Measurements from ENCODE around the gene BCLAF3.

BCLAF3 gene

DNA sequence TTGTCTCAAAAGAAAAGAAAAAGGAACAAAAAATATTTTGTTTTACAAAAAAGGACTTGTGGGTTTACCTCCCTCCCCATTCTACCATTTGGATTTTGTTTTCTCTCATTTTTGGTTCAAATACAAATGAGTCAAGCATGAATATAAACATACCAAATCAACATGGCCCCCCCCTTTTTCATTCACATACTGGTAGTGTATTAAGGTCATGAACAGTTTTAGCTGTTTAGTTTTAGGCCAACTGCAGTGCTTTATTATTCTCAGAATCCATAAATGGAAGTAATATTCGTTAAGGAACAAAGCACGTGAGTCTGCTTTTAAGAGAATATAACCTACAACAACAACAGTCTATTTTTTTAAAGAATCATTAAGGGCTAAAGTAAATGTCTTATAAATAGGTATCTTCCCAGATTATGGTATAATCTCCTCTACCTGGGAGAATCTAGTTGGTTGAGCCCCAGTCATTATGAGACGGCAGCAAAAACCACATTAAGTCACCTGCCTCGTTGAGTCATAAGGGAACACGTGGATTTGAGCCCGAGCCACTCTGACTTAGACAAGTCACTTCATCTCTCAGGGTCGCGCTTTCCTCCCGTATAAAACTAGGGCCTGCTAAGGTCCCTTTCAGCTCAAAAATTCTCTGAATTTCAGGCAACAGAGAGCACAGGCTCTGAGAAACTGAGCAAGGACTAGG, 26.7 kb downstream of the BCLAF3 start:
- DNase-seq = no peak

DNA sequence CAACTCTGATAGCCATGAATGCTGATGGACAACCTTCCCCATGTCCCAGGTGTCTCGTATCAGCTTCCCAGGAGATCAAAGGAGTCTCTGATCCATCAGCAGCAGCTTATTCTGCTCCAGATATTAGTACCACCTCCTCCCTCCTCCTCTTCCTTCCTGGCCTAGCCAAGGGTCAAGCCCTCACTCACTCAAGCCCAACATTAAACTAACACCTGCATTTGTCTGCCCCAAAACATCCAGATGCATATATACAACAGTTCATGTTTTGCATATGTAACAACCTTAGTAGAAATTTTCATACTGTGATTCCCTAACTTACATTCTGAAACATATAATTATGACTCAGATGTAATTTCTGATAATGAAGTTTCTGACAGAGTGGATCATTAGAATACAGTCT, 29.9 kb downstream of the BCLAF3 start:
- DNase-seq = no peak

DNA sequence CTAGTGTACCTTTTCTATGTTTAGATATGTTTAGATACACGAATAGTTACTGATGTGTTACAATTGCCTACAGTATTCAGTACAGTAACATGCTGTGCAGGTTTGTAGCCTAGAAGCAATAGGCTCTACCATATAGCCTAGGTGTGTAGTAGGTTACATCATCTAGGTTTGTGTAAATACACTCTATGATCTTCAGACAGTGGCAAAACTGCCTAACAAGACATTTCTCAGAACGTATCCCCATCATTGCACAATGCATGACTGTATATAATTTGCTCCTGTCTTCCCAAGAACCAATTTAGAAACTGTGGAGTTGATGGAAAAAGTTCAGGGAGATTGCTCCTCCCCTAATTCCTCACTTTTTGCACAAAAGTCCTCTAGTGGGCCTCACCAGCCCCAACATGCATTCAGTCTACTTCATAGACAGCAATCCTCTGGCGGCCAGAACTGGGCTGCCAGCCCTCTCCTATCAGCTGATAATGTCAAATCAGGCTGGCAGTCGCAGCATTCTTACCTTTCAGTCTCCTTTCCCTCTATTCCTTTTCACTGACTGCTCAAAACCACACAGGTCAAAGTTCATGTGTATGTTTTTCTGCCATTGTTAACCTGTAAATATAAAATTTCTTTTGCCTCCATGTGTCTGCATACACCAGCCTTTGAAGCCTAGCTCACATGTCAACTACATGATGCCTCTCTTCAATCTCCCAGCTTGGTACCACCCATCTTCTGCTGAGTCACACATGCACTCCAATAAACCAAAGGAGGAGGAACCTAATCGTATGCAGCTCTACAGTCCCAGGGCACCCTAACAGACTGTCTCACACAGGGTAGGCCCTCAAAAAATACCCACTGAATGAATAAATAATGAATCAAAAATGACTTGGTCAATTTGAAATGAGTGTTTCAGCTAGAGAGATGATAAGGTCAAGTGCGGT, 32.0 kb downstream of the BCLAF3 start:
- no peak for DNase-seq

DNA sequence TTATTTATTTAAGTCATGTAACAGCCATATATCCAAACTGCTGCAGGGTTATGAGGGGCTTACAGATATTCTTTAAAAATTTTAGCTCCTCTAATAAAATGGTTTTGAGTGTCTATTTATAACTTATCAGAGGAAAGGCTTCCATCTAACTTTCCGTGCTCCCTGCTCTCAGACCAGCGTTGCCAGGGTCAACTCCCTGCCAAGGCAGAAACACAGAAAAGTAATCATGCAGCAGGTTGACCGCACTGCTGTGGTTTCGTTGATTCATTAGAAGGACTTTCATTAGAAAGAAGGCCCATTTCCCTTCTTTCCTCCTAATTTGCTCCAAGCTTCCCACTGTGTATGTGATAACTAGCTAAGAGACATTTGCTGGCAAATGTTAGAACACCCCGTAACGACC, 33.9 kb downstream of the BCLAF3 start:
- no peak for DNase-seq

DNA sequence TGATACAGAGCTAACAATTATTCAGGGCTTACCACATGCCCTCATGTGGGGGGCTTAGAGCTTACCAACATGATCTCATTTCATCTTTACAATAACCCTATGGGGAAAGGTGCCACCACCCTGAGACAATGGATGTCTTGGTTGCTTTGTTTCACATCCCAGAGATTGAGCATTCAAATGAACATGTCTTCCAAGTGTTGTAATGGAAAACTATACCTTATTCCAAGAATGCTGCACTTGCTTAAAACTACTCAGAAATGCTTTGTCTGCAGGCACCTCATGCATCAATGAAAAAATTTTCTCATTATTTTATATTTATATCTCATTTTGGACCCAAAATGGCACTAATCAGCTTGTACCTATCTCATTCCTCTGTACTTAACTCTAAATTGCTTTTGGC, 34.6 kb downstream of the BCLAF3 start:
- no peak for DNase-seq

DNA sequence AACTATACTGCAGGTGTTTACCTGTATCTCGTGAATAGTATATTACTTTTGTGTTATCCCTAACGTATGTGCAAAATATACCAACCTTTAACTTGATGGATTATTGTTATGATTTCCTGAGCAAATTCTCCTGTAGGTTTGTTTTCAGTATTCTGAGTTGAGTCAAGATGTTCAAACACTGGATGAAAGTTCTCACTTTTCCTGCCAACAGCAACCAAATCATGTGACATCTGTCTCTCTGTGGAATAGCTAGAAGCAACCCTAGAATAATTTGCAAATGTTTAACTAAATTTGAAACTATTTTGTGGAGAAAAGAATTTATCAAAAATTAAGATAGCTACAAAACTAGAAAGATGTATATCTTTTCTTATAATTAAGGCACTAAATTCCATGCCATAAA, 35.6 kb downstream of the BCLAF3 start:
- DNase-seq = no peak

DNA sequence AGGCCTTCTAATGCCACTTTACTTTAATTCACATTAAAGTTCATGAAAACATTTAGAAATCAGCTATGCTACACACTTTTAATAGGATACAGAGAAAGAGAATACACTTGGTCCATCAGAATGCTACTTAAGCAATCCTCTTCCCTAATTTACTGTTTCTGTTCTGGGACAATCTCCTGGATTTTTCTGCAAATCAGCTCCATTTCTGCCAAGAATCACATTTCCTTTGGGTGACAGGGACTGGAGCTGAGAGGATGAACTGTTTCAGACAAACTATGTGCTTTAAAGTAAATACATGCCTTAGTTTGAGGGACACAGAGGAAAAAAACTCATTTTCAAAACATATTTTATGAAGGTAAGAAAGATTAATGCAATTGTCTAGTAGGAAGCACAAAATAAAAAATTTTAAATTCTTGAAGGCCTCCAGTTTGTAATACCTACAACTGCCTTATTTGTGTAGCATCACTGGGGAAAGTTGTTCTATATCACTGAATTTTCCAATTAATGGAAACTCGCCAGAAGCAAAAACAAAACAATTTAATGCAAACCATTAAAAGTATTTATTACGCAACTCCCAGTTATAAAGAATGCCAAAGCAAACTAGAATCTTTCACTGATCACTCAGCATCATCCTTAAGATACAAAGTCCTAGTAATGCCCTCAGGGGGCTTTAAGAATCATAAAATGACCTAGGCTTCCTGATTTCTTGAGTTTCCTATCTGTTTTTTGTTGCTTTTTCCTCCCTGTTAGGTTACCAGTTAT, 36.3 kb downstream of the BCLAF3 start:
- DNase-seq = no peak

DNA sequence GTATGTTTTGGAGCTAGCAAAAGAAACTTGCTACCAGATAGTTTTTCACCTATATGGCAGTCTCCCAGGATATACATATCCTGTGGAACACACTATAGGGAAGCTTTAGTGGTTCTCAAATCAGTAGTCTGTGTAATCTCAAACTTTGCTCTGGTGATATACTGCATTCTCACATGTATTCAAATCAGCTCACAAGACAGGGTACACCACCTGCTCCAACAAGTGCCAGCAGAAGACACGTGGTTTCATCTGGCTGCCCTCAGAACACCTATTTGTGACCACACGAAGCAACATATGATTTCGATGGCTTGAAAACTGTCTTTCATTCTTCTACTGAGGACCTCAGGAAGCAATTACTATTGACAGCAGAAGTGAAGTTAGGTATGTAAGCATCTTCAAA, 37.7 kb downstream of the BCLAF3 start:
- DNase-seq = no peak

DNA sequence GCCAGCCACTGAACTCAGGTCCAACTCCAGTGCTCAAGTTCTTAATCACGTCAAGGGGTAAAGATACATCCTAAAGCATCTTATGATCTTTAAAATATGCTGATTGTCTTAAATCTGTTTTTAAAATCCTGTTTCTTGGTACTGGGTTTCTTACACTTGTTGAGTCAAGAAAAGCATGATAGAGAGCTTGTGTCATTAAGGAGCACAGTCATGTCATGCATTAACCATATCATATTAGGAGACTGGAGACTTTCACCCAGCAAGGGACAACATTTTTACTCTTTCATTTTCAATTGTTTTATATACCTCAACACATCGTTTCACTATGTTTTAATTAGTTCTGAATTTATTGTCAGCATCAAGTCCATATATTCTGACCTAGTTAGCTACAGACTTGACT, 41.5 kb downstream of the BCLAF3 start:
- DNase-seq = no peak

DNA sequence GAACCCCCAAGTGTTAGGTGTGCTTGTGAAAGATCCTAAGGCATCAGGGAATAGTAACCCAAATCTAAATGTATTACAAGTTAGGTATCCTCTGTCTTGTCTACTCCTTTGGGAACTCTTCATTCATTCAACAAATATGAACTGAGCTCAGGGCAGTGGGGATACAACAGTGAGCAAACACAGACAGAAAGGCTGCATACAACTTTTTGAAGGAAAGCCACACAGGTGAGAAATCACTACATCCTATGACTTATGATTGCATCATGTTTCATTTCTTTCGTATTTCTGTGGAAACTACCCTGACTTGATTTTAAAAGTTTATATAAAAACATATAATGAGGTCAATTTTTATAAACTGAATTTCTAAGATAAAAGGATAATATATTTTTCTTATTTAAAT, 43.2 kb downstream of the BCLAF3 start:
- DNase-seq = no peak

Measured in NCI-H82 (cell line).